Measurements from ENCODE around the gene P2RX6.

Gene P2RX6

DNA sequence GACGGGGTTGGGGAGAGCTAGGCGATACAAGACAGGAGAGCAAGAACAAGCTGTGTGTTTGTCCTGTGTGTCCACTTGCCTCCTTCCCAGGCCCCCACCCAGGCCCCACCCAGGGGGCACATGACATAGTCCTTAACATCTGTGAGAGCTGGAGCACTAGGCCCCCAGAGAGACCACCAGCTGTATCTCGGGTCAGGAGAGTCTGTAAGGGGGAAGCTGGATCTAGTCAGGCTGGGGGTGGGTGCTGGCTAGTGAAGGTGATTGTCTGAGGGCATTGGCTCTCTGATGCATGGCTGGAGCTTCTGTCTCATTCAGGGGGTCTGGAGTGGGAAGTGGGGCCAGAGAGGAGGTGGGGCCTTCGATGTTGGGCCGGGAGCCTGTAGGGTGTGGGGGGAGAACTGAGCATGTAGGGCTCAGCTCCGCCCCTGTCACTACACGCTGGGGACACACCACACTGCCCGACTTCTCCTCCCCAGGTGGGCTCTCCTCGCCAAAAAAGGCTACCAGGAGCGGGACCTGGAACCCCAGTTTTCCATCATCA is 571 bp downstream of the P2RX6 start:
- DNase-seq: no peak

DNA sequence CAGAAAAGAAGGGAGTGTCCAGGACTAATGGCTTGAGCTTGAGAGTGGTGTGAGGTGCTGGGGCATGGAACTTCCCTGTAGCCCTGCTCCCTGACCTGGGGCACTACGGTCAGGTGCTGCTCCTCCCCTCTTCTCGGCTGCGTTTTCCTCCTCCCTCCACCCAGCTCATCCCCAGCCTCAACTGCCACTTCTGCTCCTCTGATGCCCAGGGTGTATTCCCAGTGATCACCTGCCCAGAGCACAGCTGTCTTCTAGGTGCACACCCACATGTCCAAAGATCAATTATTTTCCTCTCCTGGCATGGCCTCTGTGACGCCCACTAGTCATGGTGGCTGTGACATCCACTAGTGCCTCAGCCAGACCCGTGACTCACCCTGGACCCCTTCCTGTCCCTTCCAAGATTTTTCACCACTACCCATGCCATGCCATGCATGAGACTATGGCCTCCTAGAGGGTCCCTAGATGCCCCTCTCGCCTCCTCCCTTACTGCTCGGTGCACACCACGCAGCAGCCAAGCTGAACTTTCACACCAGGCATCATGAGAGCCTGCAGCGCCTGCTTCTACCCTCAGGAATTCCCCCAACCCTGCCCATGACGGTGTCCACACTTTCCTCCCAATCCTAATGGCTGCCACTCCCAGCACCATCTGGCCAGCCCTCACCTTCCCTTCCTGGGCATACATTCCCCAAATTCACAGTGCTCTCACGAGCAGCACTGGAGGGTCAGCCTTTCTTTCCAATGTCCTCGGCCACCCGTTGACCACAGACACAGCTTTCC is 1.9 kb downstream of the P2RX6 start:
- DNase-seq: no peak

DNA sequence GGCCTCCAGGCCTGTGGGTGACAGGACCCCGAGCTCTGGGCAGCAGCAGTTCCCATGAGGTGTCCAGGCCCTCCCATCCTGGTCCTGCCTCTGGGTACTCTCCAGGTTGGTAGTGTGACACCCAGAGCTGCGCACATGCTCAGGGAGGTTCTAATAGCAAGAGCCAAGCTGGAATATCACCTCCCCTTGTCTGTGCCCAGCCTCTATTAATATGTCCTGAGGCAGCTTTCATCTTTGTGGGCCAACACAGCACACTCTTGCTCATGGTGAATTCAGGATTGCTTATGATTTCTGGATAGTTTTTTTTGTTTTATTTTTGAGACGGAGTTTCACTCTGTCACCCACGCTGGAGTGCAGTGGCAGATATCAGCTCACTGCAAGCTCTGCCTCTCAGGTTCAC is 3.3 kb downstream of the P2RX6 start:
- DNase-seq: no peak

DNA sequence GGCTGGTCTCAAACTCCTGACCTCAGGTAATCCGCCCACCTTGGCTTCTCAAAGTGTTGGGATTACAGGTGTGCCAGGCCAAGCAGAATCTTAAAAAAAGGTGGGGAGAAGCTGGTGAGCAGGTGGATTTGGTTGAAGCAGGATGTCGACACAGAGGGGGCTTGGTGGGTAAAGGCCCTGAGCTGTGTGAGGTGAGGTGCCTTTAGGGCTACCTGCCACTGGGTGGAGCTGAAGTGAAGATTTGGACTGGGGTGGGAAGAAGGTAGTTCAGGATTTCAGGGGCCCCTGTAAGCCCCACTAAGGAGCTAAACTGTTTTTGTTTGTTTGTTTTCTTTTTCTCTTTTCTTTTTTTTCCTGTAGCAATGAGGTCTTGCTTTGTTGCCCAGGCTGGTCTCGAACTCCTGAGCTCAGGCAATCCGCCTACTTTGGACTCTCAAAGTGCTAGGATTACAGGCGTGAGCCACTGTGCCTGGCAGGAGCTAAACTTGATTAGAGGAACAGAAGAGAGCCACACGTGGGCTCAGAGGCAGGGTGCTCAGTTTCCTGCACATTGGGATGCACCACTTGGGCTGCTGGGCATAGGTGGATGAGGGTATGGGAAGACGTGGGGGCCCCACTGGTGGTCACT is 6.0 kb downstream of the P2RX6 start:
- peak; percentile 7 for DNase-seq

DNA sequence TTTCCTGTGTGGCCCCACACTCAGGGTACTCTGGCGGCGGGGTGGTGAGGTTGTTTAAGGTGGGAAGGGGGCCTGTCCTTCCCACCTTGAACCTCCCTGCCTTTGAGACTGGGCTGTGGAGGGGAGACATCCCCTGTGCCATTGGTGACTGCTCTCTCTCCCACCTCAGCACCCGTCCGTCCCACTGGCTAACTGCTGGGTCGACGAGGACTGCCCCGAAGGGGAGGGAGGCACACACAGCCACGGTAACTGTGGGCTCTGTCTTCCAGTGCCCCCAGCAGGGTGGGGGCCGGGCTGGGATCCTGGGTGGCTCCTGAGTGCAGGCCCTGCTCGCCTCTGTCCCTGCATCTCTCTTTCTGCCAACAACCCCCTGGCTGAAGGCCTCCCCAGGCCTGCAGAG is 7.5 kb downstream of the P2RX6 start:
- no peak for DNase-seq

DNA sequence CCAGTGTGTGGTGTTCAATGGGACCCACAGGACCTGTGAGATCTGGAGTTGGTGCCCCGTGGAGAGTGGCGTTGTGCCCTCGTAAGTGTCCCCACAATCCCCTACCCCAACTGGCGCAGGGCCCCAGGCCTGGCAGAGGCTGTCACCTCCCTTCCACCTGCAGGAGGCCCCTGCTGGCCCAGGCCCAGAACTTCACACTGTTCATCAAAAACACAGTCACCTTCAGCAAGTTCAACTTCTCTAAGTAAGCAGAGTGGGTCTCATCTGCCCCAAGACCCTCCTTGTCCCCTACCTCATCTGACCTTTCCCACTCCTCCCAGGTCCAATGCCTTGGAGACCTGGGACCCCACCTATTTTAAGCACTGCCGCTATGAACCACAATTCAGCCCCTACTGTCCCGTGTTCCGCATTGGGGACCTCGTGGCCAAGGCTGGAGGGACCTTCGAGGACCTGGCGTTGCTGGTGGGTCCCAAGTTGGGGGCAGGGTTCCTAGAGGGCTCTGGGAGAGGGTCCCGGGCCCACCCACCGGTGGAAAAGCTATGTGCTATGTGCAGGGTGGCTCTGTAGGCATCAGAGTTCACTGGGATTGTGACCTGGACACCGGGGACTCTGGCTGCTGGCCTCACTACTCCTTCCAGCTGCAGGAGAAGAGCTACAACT is 8.1 kb downstream of the P2RX6 start:
- DNase-seq: no peak

DNA sequence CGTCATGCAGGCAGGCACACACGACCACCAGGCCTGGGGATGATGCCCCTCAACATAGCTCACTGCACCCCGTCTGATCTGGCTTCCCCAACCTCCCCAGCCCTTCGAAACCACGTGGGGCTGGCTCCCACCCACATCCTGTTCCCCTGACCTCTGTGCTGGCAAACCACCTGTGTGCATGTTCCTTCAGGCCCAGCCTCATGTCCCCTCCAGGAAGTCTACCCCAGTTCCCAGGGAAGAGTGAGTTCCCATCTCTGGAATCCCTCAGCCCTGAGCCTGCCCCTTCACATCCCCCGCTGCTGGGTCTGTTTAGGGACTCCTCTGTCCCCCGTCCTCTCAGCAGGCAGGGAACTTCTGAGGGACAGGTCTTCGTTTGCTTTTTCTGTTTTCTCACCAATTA is 10.3 kb downstream of the P2RX6 start:
- no peak for DNase-seq

DNA sequence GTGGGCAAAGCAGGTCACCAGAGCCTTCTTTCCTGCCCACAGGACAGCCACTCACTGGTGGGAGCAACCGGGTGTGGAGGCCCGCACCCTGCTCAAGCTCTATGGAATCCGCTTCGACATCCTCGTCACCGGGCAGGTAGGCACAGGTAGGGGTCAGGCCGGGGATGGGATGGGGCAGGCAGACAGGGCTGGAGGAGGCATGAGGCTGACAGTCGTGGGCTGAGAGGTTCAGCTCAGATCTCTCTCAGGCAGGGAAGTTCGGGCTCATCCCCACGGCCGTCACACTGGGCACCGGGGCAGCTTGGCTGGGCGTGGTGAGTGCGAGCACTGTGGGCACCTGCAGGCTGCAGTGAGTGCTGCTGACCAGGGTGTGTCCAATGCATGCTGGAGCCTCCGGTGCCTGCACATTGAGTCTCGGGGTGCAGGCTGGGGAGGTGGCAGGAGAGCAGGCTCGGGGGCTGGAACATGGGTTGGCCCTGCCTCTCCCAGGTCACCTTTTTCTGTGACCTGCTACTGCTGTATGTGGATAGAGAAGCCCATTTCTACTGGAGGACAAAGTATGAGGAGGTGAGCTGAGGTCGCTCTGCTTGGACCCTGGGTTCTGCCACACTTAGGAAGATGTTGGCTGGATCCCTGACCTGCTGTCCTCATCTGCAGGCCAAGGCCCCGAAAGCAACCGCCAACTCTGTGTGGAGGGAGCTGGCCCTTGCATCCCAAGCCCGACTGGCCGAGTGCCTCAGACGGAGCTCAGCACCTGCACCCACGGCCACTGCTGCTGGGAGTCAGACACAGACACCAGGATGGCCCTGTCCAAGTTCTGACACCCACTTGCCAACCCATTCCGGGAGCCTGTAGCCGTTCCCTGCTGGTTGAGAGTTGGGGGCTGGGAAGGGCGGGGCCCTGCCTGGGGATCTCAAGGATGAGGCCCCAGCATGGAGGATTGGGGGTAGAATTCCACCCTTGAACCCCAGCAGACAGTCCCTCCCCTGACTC is 11.1 kb downstream of the P2RX6 start:
- no peak for DNase-seq

DNA sequence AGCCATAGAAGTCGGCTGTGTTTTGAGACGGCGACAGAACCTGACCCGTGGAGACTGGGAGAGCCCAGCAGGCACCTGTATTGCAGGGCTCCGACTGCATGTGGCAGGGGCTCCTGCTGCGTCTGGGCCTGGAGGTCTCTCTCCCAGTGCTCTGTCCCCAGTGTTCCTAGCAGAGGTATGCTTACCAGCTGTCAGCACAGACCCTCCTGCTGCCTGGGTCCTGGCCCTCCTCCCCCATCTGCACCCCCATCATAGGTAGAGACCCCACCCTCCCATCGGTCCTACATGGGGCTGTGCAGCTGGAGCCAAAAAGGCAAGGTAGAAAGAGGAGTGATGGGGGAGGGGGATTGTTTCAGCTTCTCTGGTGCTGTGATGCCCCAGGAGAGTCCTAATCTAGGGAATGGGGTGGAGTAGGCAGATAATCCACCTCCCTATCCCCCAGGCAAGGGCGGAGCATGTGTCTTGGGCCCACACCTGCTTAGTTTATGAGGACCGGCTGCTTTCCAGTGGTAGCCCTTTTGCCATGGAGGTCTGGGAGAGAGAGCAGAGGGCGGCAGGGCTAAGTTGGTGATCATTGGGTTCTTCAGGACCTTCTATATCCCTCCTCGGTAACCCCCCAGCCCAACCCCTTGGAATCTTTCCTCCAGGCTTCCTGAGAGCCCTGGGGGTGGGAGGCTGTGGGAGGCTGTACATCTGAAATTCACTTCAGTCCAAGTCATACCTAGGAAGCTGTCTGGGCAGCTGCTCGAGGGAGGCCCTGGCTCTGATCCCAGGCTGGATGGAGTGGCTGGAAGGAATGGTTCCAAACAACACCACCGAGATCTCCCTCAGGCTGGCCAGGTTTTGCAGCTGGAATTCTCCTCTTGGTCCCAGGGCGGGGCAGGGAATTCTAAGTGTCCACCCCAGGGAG is 12.1 kb downstream of the P2RX6 start:
- DNase-seq: no peak

DNA sequence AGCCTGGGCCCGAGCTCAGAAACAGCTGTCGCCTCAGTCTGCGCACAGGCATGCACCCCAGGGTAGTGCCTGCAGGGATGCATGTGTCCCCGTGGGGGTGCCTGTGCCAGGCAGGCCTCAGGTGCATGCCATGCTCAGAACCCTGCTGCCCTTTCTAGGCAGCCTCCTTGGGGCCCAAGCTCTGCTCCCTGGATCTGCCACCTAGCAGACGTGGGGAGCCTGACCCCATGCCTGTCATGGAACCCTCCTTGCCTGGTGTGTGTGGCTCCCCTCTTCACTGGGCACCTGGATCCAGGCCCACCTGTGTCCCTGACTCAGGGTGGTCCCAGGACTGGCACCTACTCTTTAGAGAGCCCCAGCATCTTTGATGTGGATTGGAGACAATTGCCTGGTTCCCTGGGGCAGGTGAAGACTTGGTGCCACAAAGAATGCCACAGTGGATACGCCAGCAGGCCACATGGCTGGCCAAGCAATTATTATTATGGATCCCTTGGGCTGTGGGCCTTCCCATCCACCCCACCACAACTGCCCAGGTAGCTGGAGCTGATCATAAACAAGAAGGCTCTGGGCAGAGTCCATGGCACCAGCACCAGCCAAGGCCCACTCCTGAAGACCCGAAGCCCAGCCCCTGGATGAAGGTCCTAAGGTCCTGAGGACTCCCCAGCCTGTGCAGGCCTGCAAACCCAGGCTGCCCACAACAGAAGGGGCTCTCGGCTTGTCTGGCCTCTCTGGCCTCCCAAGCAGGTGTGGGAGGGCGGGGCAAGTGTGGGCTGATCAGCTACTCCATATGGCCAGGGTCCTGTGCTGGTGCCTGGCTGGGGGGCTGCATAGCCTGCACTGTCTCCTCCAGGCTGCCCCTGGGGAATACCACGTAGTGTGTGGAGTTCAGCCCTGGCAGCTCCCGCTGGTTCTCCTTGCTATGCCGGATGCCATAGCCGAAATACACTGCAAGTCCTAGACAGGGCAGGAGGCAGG is 13.6 kb downstream of the P2RX6 start:
- DNase-seq: no peak

DNA sequence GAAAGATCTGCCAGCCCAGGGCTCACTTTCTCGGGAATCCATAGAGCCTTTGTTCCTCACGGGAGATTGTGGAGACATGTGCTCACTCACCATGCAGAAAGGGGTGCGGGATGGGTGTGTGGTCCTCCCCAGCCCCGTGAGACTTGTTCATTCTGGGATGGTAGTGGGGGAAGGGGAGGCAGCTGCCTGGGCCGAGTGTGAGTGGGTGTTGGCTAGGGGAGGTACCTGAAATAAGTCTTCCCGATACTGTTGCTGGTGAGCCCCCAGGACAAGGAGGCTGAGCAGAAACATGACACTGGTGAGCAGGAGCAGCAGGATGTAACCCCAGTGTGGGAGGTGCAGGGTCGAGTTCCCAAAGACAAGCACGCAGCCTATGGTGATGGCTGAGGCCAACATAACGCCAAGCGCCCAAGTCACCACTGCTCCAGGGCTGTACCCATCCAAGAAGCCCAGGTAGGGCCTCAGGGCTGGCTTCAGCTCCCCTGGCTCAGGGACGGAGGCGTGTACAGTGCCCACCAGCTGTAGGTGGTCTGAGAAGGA is 14.6 kb downstream of the P2RX6 start:
- no peak for DNase-seq

DNA sequence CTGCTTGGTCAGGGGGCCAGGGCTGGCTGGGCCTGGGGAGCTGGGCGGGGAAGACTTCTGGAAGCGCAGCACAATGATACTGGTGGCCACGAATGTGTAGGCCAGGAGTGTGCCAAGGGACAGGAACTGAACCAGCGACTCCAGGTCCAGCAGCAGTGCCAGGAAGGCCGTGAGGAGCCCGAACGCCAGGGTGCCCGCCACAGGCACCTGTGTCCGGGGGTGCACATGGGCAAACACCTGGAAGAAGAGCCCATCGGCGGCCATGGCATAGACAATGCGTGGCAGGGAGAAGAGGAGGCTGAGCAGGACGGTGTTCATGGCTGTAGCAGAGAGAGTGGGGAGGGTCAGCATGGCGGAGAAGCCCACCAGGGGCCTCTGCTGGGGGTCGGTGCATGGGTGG is 15.1 kb downstream of the P2RX6 start:
- no peak for DNase-seq

DNA sequence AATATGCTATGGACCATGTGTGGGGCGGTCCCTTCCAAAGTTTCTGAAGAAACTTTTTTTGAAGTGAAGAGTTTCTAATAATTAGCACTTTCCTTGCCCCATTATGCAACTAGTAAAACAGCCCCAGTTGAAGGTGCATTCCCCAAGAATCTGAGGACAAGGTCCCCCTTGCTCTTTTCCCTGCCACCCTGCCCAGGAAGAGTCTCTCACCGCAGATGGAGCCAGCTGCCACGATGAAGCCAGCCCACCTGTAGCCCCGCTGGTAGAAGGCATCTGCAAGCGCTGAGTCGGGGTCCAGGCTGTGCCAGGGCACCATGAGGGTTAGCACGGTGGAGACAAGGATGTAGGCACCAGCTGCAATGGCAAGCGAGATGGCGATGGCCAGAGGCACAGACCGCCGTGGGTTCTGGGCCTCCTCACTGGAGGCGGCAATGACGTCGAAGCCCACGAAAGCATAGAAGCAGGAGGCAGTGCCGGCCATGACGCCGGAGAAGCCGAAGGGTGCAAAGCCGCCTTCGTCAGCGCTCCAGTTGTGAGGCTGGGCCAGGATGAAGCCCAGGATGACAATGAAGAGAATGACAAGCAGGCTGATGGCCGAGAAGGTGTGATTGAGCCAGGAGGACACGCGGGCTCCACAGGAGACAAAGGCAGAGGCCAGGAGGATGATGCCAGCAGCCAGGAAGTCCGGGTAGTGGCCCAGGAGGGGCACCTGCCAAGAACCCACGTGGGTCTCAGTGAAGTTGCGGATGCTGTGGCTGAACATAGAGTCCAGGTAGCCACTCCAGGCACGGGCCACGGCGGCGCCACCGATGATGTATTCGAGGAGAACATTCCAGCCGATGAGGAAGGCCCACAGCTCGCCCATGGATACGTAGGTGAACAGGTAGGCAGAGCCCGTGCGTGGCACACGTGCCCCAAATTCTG is 15.9 kb downstream of the P2RX6 start:
- DNase-seq: no peak

DNA sequence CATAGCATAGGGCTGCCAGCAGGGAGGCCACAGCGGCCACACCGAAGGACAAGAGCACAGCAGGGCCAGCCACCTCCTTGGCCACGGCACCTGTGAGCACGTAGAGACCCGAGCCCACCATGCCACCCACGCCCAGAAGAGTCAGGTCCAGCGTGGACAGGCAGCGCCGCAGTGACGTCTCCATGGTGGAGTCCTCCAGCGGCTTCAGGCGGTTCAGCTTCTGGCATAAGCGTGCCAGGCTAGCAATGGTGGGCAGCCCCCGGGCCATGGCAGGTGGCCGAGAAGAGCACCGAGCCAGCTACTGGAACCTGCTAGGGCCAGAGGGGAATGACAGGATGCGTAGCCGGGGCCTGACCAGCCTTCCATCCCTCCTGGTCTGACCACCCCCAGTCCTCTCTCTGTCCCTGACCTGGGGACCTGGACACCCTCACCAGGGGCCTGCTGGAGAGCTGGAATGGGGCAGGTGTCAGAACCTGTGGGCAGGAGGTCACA is 16.6 kb downstream of the P2RX6 start:
- DNase-seq: no peak

DNA sequence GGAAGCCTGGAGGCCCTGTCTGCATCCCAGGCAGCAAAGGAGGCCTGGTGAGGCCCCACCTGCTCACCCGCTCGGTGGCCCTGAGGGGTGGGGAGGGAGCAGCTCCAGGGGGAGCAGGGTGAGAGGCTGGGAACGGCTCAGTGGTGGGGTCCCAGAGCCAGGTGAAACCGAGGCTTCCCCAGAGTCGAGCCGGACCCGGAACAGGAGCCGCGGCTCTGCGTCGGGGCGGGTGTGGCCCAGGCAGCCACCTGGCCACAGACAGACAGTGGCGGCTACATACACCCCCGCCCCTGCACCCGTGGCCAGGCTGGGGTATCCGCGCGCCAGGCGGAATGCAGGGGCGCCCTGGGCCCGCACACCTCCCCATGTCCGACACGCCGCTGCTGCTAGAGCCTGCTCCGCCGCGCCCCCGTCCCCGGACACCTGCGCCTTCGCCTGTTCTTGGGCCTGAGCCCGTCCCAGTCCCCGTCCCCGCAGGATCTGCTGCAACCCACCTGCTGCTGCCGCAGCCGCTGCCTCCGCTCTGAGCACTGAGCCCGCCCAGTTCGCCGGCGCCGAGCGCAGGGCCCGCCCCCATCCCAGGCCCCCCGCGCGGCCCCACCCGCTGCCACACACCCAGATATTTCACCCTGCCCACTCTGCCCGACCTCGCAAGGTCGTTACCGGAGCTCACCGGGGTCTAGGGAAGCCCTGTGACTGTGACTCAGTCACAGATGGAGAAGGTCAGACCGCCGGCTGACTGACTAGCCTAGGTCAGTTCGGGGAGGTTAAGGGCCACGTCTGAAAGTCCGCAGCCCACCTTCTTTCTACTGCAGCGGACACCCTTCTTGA is 17.3 kb downstream of the P2RX6 start, which contains the start of gene SLC7A4:
SLC7A4 (minus strand) TSS at position 525 of the 831 bp plus-strand sequence. CDS start 749 bp downstream, outside the sequence.
- peak; percentile 35 for DNase-seq

DNA sequence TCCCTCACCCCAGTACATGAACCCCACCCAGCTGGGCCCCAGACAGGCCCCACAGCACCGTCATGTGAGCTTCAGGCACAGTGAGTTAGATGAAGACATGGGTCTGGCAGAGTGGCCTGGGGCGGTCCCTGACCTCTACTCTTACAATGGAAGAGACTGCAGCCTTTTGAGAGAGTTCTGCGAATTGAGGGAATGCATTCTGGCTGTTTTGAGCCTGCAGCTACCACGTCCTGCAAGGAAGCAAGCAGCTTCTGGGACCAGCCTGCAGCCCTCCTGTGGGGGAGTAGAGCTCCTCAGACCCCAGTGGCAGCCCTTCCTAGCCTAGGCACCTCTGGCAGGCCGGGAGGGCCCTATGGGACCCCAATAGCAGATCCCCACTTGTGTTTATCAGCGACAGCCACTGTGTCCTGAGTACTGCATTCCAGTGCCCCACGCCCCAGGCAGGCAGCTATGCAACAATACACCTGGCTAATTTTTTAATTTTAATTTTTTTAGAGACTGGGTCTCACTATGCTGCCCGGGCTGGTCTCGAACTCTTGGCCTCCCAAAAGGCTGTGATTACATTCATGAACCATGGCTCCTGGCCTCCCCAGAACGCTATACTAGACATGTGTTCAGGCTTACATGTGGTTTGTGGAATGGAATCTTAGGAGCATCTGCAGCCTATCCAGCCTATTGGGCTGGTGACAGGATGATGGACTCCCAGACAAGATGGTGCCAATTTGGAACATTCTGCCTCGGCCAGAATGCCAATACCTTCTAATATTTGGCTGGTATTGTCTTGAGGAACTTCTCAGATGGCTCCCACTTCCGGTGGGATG is 18.1 kb downstream of the P2RX6 start:
- no peak for DNase-seq

DNA sequence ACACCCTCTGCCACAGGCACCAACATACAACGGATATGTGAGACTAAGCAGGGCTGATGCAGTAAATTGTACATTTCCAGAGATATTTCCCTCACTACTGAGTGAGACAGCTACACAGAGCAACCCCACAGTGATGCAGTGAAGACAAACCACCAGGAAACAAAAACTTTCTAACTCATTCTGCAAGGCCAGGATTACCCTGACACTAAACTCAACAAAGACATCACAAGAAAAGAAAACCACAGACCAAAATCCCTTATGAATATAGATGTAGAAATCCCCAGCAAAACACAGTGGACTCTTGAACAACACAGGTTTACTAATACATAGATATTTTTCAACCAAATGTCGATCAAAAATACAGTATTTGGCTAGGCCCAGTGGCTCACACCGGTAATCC is 18.9 kb downstream of the P2RX6 start:
- no peak for DNase-seq

Measured in DMS53 (cell line).